Measurements from ENCODE around the gene ARID1B.
"Not testable (repeated sequence)": the region's sequence is repeated elsewhere in the genome, so short reads cannot be mapped to it uniquely, and the experiment has no call there.

The ARID1B gene

DNA sequence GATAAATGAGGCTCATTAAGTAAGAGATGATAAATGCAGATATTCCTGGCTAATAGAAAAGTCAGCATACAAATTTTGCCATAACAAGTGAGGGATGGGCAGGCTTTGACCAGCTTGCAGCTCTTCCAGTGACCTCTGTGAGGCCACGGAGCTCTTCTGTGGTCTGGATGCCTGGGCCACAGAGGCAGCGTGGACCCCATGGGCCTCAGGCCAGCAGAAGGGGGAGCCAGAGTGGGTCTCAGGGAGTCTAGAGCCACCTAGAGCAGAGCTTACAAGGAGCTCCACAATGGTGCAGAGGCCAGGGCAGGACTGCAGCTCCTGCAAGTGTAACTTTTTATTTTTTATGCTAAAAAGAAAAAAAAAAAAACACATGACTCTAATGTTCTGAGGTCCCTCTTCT, 165.1 kb downstream of the ARID1B start:
- Histone ChIP-seq H3K4me2 (ENCODE audit: low read length) (no peak overlapping the region), H3K4me1 (peaks cover 4% of the 10 kb centered on the region), H3K9ac (no peak overlapping the region), H3K79me2 (peaks cover 30% of the 10 kb centered on the region), H3K36me3 (ENCODE audit: control insufficient read depth, insufficient read depth, low read length) (no peaks in the 10 kb centered on the region), H2AFZ (no peak overlapping the region), H3K27me3 (ENCODE audit: control insufficient read depth, insufficient read depth, low read length) (no peaks in the 10 kb centered on the region), H3K9me3 (ENCODE audit: control insufficient read depth, low read length) (no peaks in the 10 kb centered on the region), H3K27ac (no peak overlapping the region), H3K4me3 (ENCODE audit: low read depth, low read length) (no peak overlapping the region)
- TF ChIP-seq, protein P1, sequence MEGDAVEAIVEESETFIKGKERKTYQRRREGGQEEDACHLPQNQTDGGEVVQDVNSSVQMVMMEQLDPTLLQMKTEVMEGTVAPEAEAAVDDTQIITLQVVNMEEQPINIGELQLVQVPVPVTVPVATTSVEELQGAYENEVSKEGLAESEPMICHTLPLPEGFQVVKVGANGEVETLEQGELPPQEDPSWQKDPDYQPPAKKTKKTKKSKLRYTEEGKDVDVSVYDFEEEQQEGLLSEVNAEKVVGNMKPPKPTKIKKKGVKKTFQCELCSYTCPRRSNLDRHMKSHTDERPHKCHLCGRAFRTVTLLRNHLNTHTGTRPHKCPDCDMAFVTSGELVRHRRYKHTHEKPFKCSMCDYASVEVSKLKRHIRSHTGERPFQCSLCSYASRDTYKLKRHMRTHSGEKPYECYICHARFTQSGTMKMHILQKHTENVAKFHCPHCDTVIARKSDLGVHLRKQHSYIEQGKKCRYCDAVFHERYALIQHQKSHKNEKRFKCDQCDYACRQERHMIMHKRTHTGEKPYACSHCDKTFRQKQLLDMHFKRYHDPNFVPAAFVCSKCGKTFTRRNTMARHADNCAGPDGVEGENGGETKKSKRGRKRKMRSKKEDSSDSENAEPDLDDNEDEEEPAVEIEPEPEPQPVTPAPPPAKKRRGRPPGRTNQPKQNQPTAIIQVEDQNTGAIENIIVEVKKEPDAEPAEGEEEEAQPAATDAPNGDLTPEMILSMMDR (IDR thresholded peaks at IDR 0.05): no peak

DNA sequence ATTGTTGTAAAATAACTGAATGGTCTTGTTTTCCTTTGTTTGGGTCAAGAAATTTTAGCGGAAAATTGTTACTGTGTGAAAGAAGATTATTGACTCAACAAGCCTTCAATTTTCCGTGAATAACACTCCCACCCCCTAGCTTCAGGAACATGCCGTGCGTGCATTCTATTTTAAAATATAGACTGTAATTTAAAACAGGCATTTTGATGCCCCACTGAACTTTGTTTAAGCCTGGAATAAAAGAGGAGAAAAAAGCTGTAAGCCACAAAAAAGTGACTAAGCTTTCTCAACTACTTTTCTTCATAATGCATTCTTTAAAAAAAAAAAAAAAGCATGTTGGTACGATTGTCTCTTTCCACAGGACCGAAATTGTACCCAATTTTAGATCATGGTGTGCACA, 166.0 kb downstream of the ARID1B start:
- Histone ChIP-seq H3K27ac (no peak overlapping the region), H3K4me1 (peaks cover 4% of the 10 kb centered on the region), H3K79me2 (peaks cover 32% of the 10 kb centered on the region), H2AFZ (no peak overlapping the region), H3K4me2 (ENCODE audit: low read length) (no peak overlapping the region), H3K27me3 (ENCODE audit: control insufficient read depth, insufficient read depth, low read length) (no peaks in the 10 kb centered on the region), H3K9ac (no peak overlapping the region), H3K4me3 (ENCODE audit: low read depth, low read length) (no peak overlapping the region), H3K9me3 (ENCODE audit: control insufficient read depth, low read length) (no peaks in the 10 kb centered on the region), H3K36me3 (ENCODE audit: control insufficient read depth, insufficient read depth, low read length) (no peaks in the 10 kb centered on the region)
- TF ChIP-seq, protein P1 (IDR thresholded peaks at IDR 0.05): no peak

DNA sequence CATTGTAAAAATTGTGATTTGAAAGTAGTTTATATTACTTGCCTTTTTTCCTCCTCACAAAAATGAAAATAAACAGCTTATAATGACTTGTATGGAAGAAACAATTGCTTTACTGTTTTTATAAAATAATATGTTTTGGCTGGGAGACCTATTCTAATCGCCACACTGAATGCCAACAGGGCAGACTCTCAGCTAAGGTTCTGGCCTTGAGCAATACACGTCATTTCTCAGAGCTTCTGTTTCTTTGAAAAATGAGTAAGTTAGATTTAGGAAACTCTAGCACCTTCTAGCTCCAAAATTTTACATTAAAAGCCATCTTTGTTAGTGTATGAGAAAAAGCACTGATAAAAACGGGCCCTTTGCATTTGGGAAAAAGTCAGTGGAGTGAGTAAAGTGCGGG, 166.6 kb downstream of the ARID1B start:
- Histone ChIP-seq H2AFZ (no peak overlapping the region), H3K36me3 (ENCODE audit: control insufficient read depth, insufficient read depth, low read length) (no peaks in the 10 kb centered on the region), H3K4me3 (ENCODE audit: low read depth, low read length) (no peak overlapping the region), H3K27ac (no peak overlapping the region), H3K4me1 (peaks cover 4% of the 10 kb centered on the region), H3K4me2 (ENCODE audit: low read length) (no peak overlapping the region), H3K79me2 (peaks cover 34% of the 10 kb centered on the region), H3K9ac (no peak overlapping the region), H3K27me3 (ENCODE audit: control insufficient read depth, insufficient read depth, low read length) (no peaks in the 10 kb centered on the region), H3K9me3 (ENCODE audit: control insufficient read depth, low read length) (no peaks in the 10 kb centered on the region)
- TF ChIP-seq, protein P1 (IDR thresholded peaks at IDR 0.05): no peak

DNA sequence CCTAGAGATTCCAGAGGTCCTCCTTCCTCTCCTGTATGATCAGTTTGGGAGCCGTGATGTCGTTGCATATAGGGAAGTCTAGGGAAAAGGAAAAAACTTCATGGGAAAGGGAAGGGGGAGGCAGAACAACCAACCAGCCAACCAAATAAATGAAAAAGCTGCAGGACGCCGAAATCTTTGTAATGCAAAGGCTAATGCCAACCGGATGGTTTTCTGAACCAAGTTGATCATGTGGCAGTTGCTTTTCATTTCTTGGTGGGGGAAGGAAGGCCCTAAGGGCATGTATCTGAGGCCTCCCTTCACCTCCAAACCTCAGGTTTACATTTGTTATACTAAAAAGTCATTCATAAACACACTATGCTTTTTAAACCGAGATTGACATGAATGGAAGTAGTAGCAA, 167.2 kb downstream of the ARID1B start:
- H3K4me1 ChIP-seq: peaks cover 4% of the 10 kb centered on the region
- H2AFZ ChIP-seq: no peak overlapping the region
- no peaks in the 10 kb centered on the region for H3K27me3 ChIP-seq (ENCODE audit: control insufficient read depth, insufficient read depth, low read length)
- H3K4me2 ChIP-seq (ENCODE audit: low read length): no peak overlapping the region
- H3K9ac ChIP-seq: no peak overlapping the region
- no peak overlapping the region for H3K4me3 ChIP-seq (ENCODE audit: low read depth, low read length)
- peaks cover 40% of the 10 kb centered on the region for H3K79me2 ChIP-seq
- H3K9me3 ChIP-seq (ENCODE audit: control insufficient read depth, low read length): no peaks in the 10 kb centered on the region
- no peak overlapping the region for H3K27ac ChIP-seq
- H3K36me3 ChIP-seq (ENCODE audit: control insufficient read depth, insufficient read depth, low read length): no peaks in the 10 kb centered on the region
- TF ChIP-seq, protein P1 (IDR thresholded peaks at IDR 0.05): no peak

DNA sequence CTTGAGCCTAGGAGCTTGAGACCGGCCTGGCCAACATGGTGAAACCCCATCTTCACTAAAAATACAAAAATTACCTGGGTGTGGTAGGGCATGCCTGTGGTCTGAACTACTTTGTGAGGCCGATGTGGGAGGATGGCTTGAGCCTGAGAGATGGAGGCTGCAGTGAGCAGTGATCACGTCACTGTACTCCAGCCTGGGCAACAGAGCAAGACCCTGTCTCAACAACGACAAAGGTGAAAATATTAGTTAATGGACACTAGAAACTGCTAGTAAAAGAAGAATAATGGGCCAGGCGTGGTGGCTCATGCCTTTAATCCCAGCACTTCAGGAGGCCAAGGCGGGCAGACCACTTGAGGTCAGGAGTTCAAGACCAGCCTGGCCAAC, 168.6 kb downstream of the ARID1B start:
- H2AFZ ChIP-seq; H3K36me3 ChIP-seq (ENCODE audit: control insufficient read depth, insufficient read depth, low read length); H3K4me3 ChIP-seq (ENCODE audit: low read depth, low read length); H3K9me3 ChIP-seq (ENCODE audit: control insufficient read depth, low read length); H3K4me1 ChIP-seq; H3K9ac ChIP-seq; H3K27me3 ChIP-seq (ENCODE audit: control insufficient read depth, insufficient read depth, low read length); H3K4me2 ChIP-seq (ENCODE audit: low read length); H3K27ac ChIP-seq: not testable (repeated sequence)
- H3K79me2 ChIP-seq: peaks cover 50% of the 10 kb centered on the region
